ENCODE results near the gene MDN1.
"Not testable (repeated sequence)": the region's sequence is repeated elsewhere in the genome, so short reads cannot be mapped to it uniquely, and the experiment has no call there.

The MDN1 gene

GRCh38 chr6:89826029-89826528, 6.5 kb upstream of the MDN1 start:
- no peak for DNase-seq (ENCODE audit: low read depth in 1 of 2, low spot score in 1 of 2)

- DNase-seq (ENCODE audit: low read depth in 1 of 2, low spot score in 1 of 2), result no peak
Observed at GRCh38 chr6:89818977-89819335, 638 bp downstream of the MDN1 start.

GRCh38 chr6:89817481-89817880, 2.1 kb downstream of the MDN1 start:
- no peak for DNase-seq (ENCODE audit: low read depth in 1 of 2, low spot score in 1 of 2)

- DNase-seq (ENCODE audit: low read depth in 1 of 2, low spot score in 1 of 2), result not testable (repeated sequence)
Observed at GRCh38 chr6:89813422-89813821, 6.2 kb downstream of the MDN1 start.

GRCh38 chr6:89807581-89807980, 12.0 kb downstream of the MDN1 start:
- no peak for DNase-seq (ENCODE audit: low read depth in 1 of 2, low spot score in 1 of 2)

- DNase-seq (ENCODE audit: low read depth in 1 of 2, low spot score in 1 of 2), result no peak
Observed at GRCh38 chr6:89805814-89806371, 13.7 kb downstream of the MDN1 start.

- no peak for DNase-seq (ENCODE audit: low read depth in 1 of 2, low spot score in 1 of 2)
Observed at GRCh38 chr6:89803271-89803670, 16.3 kb downstream of the MDN1 start.

- no peak for DNase-seq (ENCODE audit: low read depth in 1 of 2, low spot score in 1 of 2)
Observed at GRCh38 chr6:89799756-89800155, 19.8 kb downstream of the MDN1 start.

GRCh38 chr6:89799096-89799495, 20.5 kb downstream of the MDN1 start:
- no peak for DNase-seq (ENCODE audit: low read depth in 1 of 2, low spot score in 1 of 2)

- no peak for DNase-seq (ENCODE audit: low read depth in 1 of 2, low spot score in 1 of 2)
Observed at GRCh38 chr6:89797317-89797716, 22.3 kb downstream of the MDN1 start.

- DNase-seq (ENCODE audit: low read depth in 1 of 2, low spot score in 1 of 2), result no peak
Observed at GRCh38 chr6:89794324-89794723, 25.3 kb downstream of the MDN1 start.

GRCh38 chr6:89793586-89793985, 26.0 kb downstream of the MDN1 start:
- DNase-seq (ENCODE audit: low read depth in 1 of 2, low spot score in 1 of 2), result no peak

- DNase-seq (ENCODE audit: low read depth in 1 of 2, low spot score in 1 of 2), result no peak
Observed at GRCh38 chr6:89792881-89793280, 26.7 kb downstream of the MDN1 start.

GRCh38 chr6:89790403-89790802, 29.2 kb downstream of the MDN1 start:
- no peak for DNase-seq (ENCODE audit: low read depth in 1 of 2, low spot score in 1 of 2)

- no peak for DNase-seq (ENCODE audit: low read depth in 1 of 2, low spot score in 1 of 2)
Observed at GRCh38 chr6:89789980-89790379, 29.6 kb downstream of the MDN1 start.

- no peak for DNase-seq (ENCODE audit: low read depth in 1 of 2, low spot score in 1 of 2)
Observed at GRCh38 chr6:89787660-89788328, 31.8 kb downstream of the MDN1 start.

GRCh38 chr6:89786970-89787369, 32.6 kb downstream of the MDN1 start:
- no peak for DNase-seq (ENCODE audit: low read depth in 1 of 2, low spot score in 1 of 2)

GRCh38 chr6:89784838-89785237, 34.8 kb downstream of the MDN1 start:
- DNase-seq (ENCODE audit: low read depth in 1 of 2, low spot score in 1 of 2), result no peak

GRCh38 chr6:89783293-89783692, 36.3 kb downstream of the MDN1 start:
- DNase-seq (ENCODE audit: low read depth in 1 of 2, low spot score in 1 of 2), result not testable (repeated sequence)

GRCh38 chr6:89782222-89782621, 37.4 kb downstream of the MDN1 start:
- DNase-seq (ENCODE audit: low read depth in 1 of 2, low spot score in 1 of 2), result no peak

GRCh38 chr6:89781070-89782034, 38.2 kb downstream of the MDN1 start:
- no peak for DNase-seq (ENCODE audit: low read depth in 1 of 2, low spot score in 1 of 2)

GRCh38 chr6:89777455-89777854, 42.1 kb downstream of the MDN1 start:
- DNase-seq (ENCODE audit: low read depth in 1 of 2, low spot score in 1 of 2), result no peak
